Activated T-cell treated with anti-CD3 and anti-CD28 coated beads, Interleukin-2, amount 50 U/mL, for 72 hours (primary cell): ENCODE results near the gene GBGT1. TPM values are rescaled to one million over a fixed set of nuclear protein-coding genes. Genes with fewer than 3 reads are reported as not detected.
"Not testable (repeated sequence)": the region's sequence is repeated elsewhere in the genome, so short reads cannot be mapped to it uniquely, and the experiment has no call there.

Source experiments
- ATAC-seq, 2 donors: fragments of 150-1000 bp; cut with Tn5 transposase; replicated peaks in 1 of 2; 2 replicates each; pipeline ENCODE4 v1.10.0; 2021; ENCODE audit warnings: moderate library complexity in 2 of 2, mild to moderate bottlenecking in 1 of 2
- DNase-seq, 2 donors: peaks; one replicate each; pipeline ENCODE4 v3.0.0; 2021 to 2022; ENCODE audit warnings: mixed read lengths in 1 of 2
- H3K27ac Mint-ChIP-seq: one replicate; pipeline ENCODE4 v1.8.0; 2022; ENCODE audit warnings: mild to moderate bottlenecking, moderate library complexity, mixed read lengths
- H3K27me3 Mint-ChIP-seq: one replicate; pipeline ENCODE4 v1.8.0; 2022; ENCODE audit warnings: low read depth, mixed read lengths
- H3K36me3 Mint-ChIP-seq, 2 donors: one replicate each; pipeline ENCODE4 v1.8.0; 2022; ENCODE audit warnings: mixed read lengths in 2 of 2, mild to moderate bottlenecking in 1 of 2; ENCODE audit not compliant: insufficient read depth in 2 of 2
- H3K4me1 Mint-ChIP-seq: one replicate; pipeline ENCODE4 v1.8.0; 2022; ENCODE audit warnings: low read depth, mixed read lengths
- H3K4me3 Mint-ChIP-seq, 2 donors: one replicate each; pipeline ENCODE4 v1.8.0; 2022; ENCODE audit warnings: mild to moderate bottlenecking in 2 of 2, mixed read lengths in 2 of 2, moderate library complexity in 2 of 2
- H3K9me3 Mint-ChIP-seq, 2 donors: one replicate each; pipeline ENCODE4 v1.8.0; 2022; ENCODE audit warnings: mixed read lengths in 2 of 2
- total RNA-seq, 2 donors: library from RNA; stranded (reverse); gene quantifications; one replicate each; pipeline ENCODE4 v1.2.3, GENCODE V29; 2022

The GBGT1 gene
- total RNA-seq, 2 donors from 2014 or later: 0.86 to 2.0 TPM

- Mint-ChIP-seq H3K27ac (no peak overlapping the region), H3K4me1 (peaks cover 25% of the 10 kb centered on the region), H3K9me3 (no peaks in the 10 kb centered on the region), H3K36me3 (no peaks in the 10 kb centered on the region), H3K27me3 (peaks cover 27% of the 10 kb centered on the region), H3K4me3 (no peak overlapping the region)
- ATAC-seq: no peak
- DNase-seq: no peak
Measured at GRCh38 chr9:133188006-133188842, 24.5 kb upstream of the GBGT1 start.

- H3K4me3 Mint-ChIP-seq: no peak overlapping the region
- H3K27ac Mint-ChIP-seq: no peak overlapping the region
- peaks cover 32% of the 10 kb centered on the region for H3K4me1 Mint-ChIP-seq
- DNase-seq: no peak
- H3K36me3 Mint-ChIP-seq: no peaks in the 10 kb centered on the region
- ATAC-seq: no peak
- H3K9me3 Mint-ChIP-seq: no peaks in the 10 kb centered on the region
- H3K27me3 Mint-ChIP-seq: peaks cover 33% of the 10 kb centered on the region
Measured at GRCh38 chr9:133187561-133188005, 23.9 kb upstream of the GBGT1 start.

DNA sequence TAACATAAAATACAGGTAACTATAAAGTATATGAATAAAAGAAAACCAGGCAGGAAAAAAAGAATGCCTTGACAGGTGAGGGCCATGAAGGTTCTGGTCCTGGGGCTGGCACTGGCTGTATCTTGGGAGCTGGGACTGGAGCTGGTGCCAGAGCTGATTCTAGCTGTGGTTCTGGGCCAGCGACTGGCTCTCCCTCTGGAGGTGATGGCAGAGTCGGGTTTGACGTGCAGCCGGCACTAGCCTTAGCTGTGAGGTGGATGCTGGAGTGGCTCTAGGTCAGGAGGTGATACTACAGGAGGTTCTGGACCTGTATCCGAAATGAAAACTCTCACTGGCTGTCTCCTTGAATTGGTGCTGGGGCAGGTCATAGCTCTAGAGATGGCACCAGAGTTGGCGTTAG lies 23.0 kb upstream of the GBGT1 start:
- no peaks in the 10 kb centered on the region for H3K36me3 Mint-ChIP-seq
- ATAC-seq (no peak), DNase-seq (no peak)
- H3K27ac Mint-ChIP-seq: no peak overlapping the region
- peaks cover 38% of the 10 kb centered on the region for H3K27me3 Mint-ChIP-seq
- peaks cover 33% of the 10 kb centered on the region for H3K4me1 Mint-ChIP-seq
- H3K9me3 Mint-ChIP-seq: no peaks in the 10 kb centered on the region
- no peak overlapping the region for H3K4me3 Mint-ChIP-seq

- Mint-ChIP-seq H3K36me3 (no peaks in the 10 kb centered on the region), H3K9me3 (no peaks in the 10 kb centered on the region), H3K4me1 (peaks cover 33% of the 10 kb centered on the region), H3K4me3 (peak overlapping the region; percentile 16 to 61), H3K27ac (no peak overlapping the region), H3K27me3 (peaks cover 43% of the 10 kb centered on the region)
- ATAC-seq (peak; percentile 56 to 59), DNase-seq (peak; percentile 49 to 50)
Measured at GRCh38 chr9:133184971-133185370, 21.3 kb upstream of the GBGT1 start.

GRCh38 chr9:133182151-133182550 lies 18.4 kb upstream of the GBGT1 start:
- no peak overlapping the region for H3K27ac Mint-ChIP-seq
- H3K27me3 Mint-ChIP-seq: peaks cover 34% of the 10 kb centered on the region
- no peak for DNase-seq
- H3K4me1 Mint-ChIP-seq: peaks cover 33% of the 10 kb centered on the region
- H3K4me3 Mint-ChIP-seq: no peak overlapping the region
- no peak for ATAC-seq
- no peaks in the 10 kb centered on the region for H3K9me3 Mint-ChIP-seq
- no peaks in the 10 kb centered on the region for H3K36me3 Mint-ChIP-seq

DNA sequence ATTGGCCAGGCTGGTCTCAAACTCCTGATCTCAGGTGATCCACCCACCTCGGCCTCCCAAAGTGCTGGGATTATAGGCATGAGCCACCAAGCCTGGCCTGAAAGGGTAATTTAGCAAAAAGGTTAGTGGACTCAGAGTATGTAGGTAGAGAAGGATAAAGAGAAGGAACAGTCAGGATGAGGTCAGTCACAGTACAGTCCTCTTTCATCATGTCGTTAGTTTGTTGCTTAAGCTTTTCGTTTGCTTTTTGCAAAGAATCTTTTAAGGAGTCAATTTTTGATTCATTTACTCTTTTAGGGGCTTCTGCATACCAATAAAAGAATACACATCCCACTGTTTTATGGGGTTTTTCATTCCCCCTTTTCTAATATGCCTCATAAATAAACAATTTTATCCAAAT lies 17.8 kb upstream of the GBGT1 start:
- H3K27ac Mint-ChIP-seq: no peak overlapping the region
- no peak for DNase-seq
- no peaks in the 10 kb centered on the region for H3K36me3 Mint-ChIP-seq
- no peak overlapping the region for H3K4me3 Mint-ChIP-seq
- no peak for ATAC-seq
- H3K4me1 Mint-ChIP-seq: peaks cover 33% of the 10 kb centered on the region
- peaks cover 34% of the 10 kb centered on the region for H3K27me3 Mint-ChIP-seq
- no peaks in the 10 kb centered on the region for H3K9me3 Mint-ChIP-seq

DNA sequence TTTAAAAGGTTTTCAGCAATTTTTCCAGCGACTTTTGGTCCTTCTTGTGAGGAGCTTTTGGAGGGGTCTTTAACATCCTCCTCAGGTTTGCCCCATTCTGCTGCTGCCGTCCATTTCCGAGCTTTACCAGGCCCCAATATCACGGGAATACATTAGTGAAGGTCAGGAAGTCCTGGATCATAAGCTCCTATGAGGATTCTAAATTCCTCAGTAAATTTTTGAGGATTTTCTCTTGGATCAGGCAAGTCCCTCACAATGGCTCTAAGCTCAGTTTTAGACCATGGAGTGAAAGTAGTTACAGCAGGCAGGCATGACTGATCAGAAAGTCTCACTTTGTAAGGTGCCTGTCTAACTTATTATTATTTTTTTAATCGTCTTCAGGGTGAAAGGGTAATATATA lies 17.2 kb upstream of the GBGT1 start:
- Mint-ChIP-seq H3K27me3 (peaks cover 34% of the 10 kb centered on the region), H3K4me1 (peaks cover 29% of the 10 kb centered on the region), H3K27ac (no peak overlapping the region), H3K4me3 (no peak overlapping the region), H3K9me3 (no peaks in the 10 kb centered on the region), H3K36me3 (no peaks in the 10 kb centered on the region)
- ATAC-seq (no peak), DNase-seq (no peak)

- DNase-seq: no peak
- no peak overlapping the region for H3K27ac Mint-ChIP-seq
- no peaks in the 10 kb centered on the region for H3K36me3 Mint-ChIP-seq
- no peaks in the 10 kb centered on the region for H3K4me1 Mint-ChIP-seq
- no peaks in the 10 kb centered on the region for H3K9me3 Mint-ChIP-seq
- no peaks in the 10 kb centered on the region for H3K27me3 Mint-ChIP-seq
- no peak overlapping the region for H3K4me3 Mint-ChIP-seq
- ATAC-seq: no peak
Measured at GRCh38 chr9:133173056-133173455, 9.3 kb upstream of the GBGT1 start.

DNA sequence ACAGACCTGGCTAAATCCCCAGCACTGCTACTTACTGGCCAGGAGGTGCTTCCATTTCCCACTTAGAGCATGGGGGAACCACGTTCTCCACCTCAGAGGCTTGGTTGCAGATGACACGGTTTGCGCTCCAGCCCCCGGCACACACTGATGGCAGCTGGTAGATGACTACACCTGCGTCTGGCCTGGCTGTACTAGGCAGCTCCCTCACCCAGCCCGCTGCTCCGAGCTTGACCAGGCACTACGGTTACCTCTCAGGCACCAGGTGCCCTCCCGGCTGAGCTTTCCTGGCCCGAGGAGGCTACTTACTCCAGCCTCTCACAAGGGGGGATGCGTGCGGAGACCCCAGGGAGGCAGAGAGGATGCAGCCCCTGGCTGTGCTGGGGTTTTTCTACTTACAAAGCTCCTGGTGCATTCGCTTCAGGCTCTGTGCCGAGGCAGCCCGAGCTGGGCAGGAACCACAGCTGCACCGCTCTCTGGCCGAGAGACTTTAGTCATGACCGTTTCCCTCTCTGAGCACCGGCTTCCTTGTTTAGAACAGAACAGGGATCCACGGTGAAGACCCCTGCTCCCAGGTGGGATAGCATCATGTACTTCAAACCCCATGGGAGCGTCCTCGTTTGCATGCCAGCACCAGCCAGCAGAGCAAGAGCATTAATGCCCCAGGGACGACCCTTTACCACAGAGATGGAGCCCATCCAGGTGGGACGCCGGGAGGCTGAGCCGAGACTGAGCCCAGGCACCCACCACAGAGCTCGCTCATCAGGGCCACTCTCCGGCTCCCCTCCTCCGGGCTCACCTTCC lies 7.6 kb upstream of the GBGT1 start:
- H3K4me3 Mint-ChIP-seq: no peak overlapping the region
- H3K36me3 Mint-ChIP-seq: no peaks in the 10 kb centered on the region
- no peak overlapping the region for H3K27ac Mint-ChIP-seq
- no peak for DNase-seq
- H3K27me3 Mint-ChIP-seq: no peaks in the 10 kb centered on the region
- no peak for ATAC-seq
- no peaks in the 10 kb centered on the region for H3K4me1 Mint-ChIP-seq
- H3K9me3 Mint-ChIP-seq: no peaks in the 10 kb centered on the region

DNA sequence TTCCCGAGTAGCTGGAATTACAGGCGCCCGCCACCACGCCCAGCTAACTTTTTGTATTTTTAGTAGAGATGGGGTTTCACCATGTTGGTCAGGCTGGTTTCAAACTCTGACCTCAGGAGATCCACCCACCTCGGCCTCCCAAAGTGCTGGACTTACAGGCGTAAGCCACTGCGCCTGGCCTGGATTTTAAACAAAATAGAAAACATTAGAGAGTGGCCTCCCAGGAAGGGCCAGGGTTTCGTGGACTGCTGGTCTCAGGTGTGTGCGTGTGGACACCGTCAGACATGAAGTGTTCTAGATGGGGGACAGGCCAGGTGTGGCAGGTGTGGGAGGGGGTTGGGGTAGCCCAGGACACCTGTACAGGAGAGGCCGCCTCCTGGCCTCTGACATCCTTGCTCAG lies 7.0 kb upstream of the GBGT1 start:
- Mint-ChIP-seq H3K36me3 (no peaks in the 10 kb centered on the region), H3K9me3 (no peaks in the 10 kb centered on the region)
- no peak for ATAC-seq

GRCh38 chr9:133169687-133170086 lies 6.0 kb upstream of the GBGT1 start:
- DNase-seq, H3K9me3 Mint-ChIP-seq, H3K4me3 Mint-ChIP-seq, H3K27ac Mint-ChIP-seq, H3K36me3 Mint-ChIP-seq, ATAC-seq, H3K27me3 Mint-ChIP-seq, H3K4me1 Mint-ChIP-seq: not testable (repeated sequence)

More for the DNA sequence above, 7.0 kb upstream of the GBGT1 start:
- Mint-ChIP-seq H3K27ac (no peak overlapping the region), H3K4me3 (no peak overlapping the region), H3K4me1 (no peaks in the 10 kb centered on the region), H3K27me3 (no peaks in the 10 kb centered on the region)
- DNase-seq: no peak

DNA sequence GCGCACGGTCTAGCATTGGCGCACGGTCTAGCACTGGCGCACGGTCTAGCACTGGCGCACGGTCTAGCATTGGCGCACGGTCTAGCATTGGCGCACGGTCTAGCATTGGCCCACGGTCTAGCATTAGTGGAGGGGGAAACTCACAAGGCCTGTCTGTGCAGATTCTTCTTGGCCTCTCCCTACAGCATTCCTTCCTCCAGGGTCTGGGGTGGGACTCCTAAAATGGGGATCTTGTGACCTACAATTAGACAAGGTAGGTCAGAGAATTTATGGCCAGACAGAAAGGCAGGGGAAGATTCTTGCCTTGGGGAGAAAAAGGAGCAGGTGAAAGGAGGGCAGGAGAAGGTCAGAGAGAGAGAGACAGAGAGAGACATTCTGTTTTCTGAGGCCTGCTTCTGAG lies 5.4 kb upstream of the GBGT1 start:
- Mint-ChIP-seq H3K9me3 (no peaks in the 10 kb centered on the region), H3K27ac (no peak overlapping the region), H3K36me3 (no peaks in the 10 kb centered on the region), H3K4me1 (no peaks in the 10 kb centered on the region), H3K27me3 (no peaks in the 10 kb centered on the region), H3K4me3 (no peak overlapping the region)
- DNase-seq: no peak
- ATAC-seq: no peak

DNA sequence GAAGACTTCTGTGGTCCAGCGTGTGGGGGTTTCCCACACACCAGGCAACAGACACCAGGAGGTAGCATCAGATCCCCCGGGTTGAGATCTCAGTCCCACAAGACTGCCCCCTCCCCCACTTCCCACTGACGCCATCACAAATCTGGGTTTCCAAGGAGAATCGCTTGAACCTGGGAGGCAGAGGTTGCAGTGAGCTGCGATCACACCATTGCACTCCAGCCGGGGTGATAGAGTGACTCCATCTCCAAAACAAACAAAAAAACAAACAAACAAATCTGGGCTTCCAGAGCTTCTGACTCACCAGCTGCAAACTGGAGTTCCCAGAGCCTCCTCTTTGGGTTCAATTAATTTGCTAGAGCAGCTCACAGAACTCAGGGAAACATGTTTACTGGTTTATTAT lies 4.7 kb upstream of the GBGT1 start:
- Mint-ChIP-seq H3K4me1 (no peaks in the 10 kb centered on the region), H3K9me3 (no peaks in the 10 kb centered on the region)

More for the DNA sequence above, 4.7 kb upstream of the GBGT1 start:
- Mint-ChIP-seq H3K36me3 (no peaks in the 10 kb centered on the region), H3K4me3 (no peak overlapping the region), H3K27me3 (no peaks in the 10 kb centered on the region), H3K27ac (no peak overlapping the region)
- DNase-seq (no peak), ATAC-seq (no peak)
